Activated CD4-positive, CD25-positive, alpha-beta regulatory T cell treated with anti-CD3 and anti-CD28 coated beads, Interleukin-2, amount 50 U/mL, for 24 hours (primary cell): ENCODE results near the gene THSD4.
A peak's percentile ranks its signal among the peaks of the same experiment; 100 is the strongest.

Experiments
- ATAC-seq, 2 donors: fragments of 150-1000 bp; cut with Tn5 transposase; one replicate each; pipeline ENCODE4 v1.10.0; 2021; ENCODE audit warnings: mild to moderate bottlenecking in 1 of 2, moderate library complexity in 1 of 2

THSD4 gene

GRCh38 chr15:71098920-71099319 lies 16.4 kb upstream of the THSD4 start:
- no peak for ATAC-seq

GRCh38 chr15:71103102-71103676 lies 12.1 kb upstream of the THSD4 start:
- no peak for ATAC-seq

- ATAC-seq: no peak
Measured at GRCh38 chr15:71104636-71105035, 10.6 kb upstream of the THSD4 start.

GRCh38 chr15:71105444-71105843 lies 9.8 kb upstream of the THSD4 start:
- no peak for ATAC-seq

- ATAC-seq: no peak
Measured at GRCh38 chr15:71106802-71107500, 8.3 kb upstream of the THSD4 start.

- ATAC-seq: no peak
Measured at GRCh38 chr15:71107501-71107815, 7.8 kb upstream of the THSD4 start.

- ATAC-seq: no peak
Measured at GRCh38 chr15:71109130-71109529, 6.1 kb upstream of the THSD4 start.

- no peak for ATAC-seq
Measured at GRCh38 chr15:71109905-71110304, 5.4 kb upstream of the THSD4 start.

GRCh38 chr15:71110405-71111180 lies 4.7 kb upstream of the THSD4 start:
- no peak for ATAC-seq

- ATAC-seq: no peak
Measured at GRCh38 chr15:71111181-71111565, 4.1 kb upstream of the THSD4 start.

- ATAC-seq: no peak
Measured at GRCh38 chr15:71111950-71112349, 3.3 kb upstream of the THSD4 start.

GRCh38 chr15:71112429-71112828 lies 2.8 kb upstream of the THSD4 start:
- no peak for ATAC-seq

GRCh38 chr15:71114066-71114680 lies 1.1 kb upstream of the THSD4 start:
- no peak for ATAC-seq

- ATAC-seq: peak; percentile 14 to 23
Measured at GRCh38 chr15:71115567-71116351, 488 bp downstream of the THSD4 start.

- no peak for ATAC-seq
Measured at GRCh38 chr15:71116366-71116765, 1.1 kb downstream of the THSD4 start.

- no peak for ATAC-seq
Measured at GRCh38 chr15:71116942-71117341, 1.7 kb downstream of the THSD4 start.

GRCh38 chr15:71117714-71118305 lies 2.5 kb downstream of the THSD4 start:
- ATAC-seq: no peak

- no peak for ATAC-seq
Measured at GRCh38 chr15:71118345-71118744, 3.1 kb downstream of the THSD4 start.

GRCh38 chr15:71118881-71119632 lies 3.8 kb downstream of the THSD4 start:
- no peak for ATAC-seq

GRCh38 chr15:71120428-71120944 lies 5.2 kb downstream of the THSD4 start:
- no peak for ATAC-seq

- no peak for ATAC-seq
Measured at GRCh38 chr15:71121442-71121841, 6.2 kb downstream of the THSD4 start.
